Mesenteric fat pad (tissue), 1 donor: ENCODE results near the gene CEACAM7. TPM values are rescaled to one million over a fixed set of nuclear protein-coding genes. Genes with fewer than 3 reads are reported as not detected.
"Not testable (repeated sequence)": the region's sequence is repeated elsewhere in the genome, so short reads cannot be mapped to it uniquely, and the experiment has no call there.

Experiments
- DNase-seq: peaks from one replicate; pipeline ENCODE4 v3.0.0-alpha.2; 2020; ENCODE audit warnings: low spot score
- total RNA-seq: library from RNA; stranded (reverse); fragmentation: NEBNext Ultra II Directional; extraction: Animal tissue kit (Norgen Biotek cat#: 25700); gene quantifications from one replicate; pipeline ENCODE4 v1.2.1, GENCODE V29; 2021
- donor health status: DM: yes; HTN: yes; CAD: no.

CEACAM7 gene
- total RNA-seq, 1 donor from 2014 or later, result not detected

DNA sequence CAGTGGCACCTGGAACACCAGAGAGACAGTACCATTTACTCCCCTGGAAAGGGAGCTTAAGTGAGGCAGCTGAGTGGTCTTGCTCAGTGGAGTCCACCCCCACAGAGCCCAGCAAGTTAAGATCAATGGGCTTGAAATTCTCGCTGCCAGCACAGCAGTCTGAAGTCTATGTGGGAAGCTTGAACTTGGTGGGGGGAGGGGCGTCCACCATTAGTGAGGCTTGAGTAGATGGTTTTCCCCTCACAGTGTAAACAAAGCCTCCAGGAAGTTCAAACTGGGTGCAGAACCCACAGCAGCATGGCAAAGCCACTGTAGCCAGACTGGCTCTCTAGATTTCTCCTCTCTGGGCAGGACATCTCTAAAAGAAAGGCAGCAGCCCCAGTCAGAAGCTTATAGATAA is 30.9 kb downstream of the CEACAM7 start:
- no peak for DNase-seq

DNA sequence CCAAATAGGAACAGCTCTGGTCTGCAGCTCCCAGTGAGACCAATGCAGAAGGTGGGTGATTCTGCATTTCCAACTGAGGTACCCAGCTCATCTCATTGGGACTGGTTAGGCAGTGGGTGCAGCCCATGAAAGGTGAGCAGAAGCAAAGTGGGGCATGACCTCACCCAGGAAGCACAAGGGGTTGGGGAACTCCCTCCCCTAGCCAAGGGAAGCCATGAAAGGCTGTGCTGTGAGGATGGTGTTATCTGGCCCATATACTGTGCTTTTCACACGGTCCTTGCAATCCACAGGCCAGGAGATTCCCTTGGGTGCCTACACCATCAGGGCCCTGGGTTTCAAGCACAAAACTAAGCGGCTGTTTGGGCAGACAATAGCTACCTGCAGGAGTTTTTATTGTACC is 31.3 kb downstream of the CEACAM7 start:
- DNase-seq, result not testable (repeated sequence)

DNA sequence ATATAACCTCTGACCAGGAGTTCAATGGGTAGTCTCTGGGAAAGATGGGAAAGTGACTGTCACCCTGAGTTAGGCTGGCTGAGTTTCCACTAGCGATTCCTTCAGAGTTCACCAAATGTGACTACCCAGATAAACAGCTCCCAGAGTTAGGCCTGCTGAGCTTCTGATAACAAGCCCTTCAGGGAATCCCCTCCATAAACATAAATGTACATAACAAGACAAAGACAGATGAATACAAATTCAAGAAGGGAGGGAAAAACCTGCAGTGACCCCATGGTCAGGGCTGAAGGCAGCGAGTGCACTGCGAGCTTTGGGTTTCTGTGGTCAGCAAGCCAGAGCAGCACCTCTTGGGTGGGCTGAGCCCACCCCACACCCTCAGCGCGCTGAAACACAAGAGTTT is 35.8 kb downstream of the CEACAM7 start:
- DNase-seq, result no peak

DNA sequence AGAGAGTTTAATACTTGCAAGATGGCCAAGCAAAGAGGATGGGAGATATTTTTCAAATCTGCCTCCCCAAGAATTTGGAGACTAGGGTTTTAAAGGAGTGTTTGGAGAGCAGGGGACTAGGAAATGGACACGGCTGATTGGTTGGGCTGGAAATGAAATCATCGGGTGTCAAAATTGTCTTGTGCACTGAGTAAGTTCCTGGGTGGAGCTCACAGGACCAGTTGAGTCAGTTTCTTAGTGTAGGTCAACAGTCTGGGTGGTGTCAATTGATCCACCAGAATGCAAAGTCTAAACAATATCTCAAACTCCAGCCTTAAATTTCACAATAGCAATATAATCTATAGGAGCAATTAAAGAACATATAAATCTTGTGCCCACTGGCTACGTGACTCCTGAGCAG is 38.2 kb downstream of the CEACAM7 start:
- no peak for DNase-seq

DNA sequence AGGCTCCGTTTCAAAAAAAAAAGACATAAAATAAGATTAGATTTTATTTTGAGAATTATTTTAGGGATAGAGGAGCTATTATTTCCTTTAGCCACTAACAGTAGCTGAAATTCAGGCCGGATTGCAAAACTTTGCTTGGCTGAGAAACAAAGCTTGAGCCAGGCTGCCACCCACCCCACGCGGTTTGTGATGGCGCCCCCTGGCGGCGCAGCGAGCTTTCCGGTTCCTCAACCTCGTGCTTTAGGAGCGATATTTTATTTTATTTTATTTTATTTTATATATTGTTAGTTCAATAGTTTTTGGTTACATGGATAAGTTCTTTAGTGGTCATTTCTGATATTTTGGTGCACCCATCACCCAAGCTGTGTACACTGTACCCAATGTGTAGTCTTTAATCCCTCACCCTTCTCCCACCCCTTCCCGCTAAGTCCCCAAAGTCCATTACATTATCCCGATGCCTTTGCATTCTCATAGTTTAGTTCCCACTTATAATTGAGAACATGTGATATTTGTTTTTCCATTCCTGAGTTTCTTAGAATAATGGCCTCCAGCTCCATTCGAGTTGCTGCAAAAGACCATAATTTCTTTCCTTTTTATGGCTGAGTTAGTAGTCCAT is 41.4 kb downstream of the CEACAM7 start:
- DNase-seq, result no peak

DNA sequence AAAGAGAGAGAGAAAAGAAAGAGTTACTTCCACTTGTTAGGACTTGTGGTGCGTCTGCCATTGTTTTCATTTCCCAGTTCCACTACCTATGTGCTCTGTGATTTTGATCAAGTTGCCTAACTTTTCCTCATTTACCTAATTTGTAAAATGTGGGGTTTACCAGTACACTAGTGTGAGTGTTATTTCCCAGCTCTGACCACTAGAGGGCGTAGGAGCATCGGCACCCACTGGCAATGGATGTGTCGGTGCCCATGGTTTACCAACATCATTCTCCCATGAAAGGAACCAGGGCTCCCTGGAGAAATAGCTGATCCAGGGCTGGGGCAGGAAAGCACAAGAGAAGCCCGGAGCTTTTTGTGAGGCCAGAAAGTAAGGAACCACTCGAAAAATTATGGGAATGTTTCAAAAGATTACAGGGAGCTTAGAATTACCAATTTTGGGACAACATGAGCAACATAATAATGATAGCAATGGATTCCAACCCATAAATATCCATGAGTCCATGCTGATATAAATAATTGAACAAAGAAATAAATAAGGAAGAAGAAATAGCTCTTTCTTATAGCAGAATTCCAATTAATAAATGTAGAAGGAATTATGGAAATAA is 46.1 kb downstream of the CEACAM7 start:
- no peak for DNase-seq

DNA sequence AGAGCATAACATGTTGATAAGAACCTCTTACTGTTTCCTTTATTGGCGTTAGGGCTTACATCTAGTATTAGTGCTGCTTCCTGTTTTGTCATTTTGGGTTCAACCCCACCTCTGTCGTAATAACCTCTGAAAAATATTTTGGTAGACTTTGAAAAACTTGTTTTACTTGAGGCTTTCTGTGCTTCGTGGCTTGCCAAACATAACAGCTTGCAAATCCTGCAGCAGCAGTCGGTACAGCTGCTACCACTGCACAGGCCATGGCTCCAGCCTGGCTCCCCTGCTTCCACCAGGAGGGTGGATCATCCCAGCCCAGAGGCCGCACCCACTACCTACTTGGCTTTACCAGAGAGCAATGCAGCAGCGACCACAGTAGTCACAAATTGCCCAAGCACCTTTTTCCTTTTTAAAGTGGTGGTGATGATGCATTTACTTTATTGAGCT is 49.4 kb downstream of the CEACAM7 start:
- no peak for DNase-seq

DNA sequence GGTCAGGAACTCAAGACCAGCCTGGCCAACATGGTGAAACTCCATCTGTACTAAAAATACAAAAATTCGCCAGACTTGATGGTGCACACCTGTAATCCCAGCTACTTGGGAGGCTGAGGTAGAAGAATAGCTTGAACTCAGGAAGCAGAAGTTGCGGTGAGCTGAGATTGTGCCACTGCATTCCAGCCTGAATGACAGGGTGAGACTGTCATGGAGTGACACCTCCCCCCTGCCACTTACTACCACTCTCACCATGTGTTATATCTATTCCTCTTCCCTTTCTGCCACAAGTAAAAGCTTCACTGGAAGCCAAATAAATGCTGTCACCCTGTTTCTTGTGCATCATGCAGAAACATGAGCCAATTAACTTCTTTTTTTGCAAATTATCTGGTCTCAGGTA is 50.6 kb downstream of the CEACAM7 start:
- DNase-seq, result no peak

DNA sequence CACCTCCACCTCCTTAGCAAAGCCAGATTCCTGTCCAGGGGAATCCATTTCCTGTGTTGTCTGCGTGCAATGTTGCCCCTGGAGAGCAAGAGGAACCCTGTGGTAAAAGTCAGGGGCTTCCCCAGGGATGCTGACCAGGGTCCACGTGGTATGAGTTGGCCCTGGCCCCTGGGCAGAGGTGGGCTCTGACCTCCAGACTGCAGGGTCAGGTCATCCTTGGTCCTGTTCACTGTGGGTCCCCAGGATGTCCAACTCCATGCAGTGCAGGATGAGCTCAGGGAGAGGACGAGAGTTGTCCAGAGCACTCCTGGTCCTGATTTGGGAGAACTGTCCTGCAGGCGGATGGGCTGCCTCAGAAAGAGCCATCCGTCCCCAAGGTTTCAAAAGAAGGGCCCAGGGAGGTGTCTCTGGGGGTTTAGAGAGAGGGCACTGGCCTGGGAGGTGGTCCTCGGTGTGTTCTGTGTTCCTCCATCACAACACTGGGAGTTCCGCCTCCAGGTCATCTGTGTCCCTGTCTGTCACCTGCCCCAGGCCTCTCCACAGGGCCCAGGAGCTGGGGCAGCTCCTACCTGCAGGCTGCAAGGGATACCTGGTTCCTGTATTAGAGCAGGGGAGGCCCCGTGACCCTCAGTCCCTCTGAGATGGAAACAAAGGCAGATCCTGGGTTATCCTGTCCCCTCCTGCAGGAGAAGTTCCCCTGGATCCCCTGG is 59.9 kb downstream of the CEACAM7 start:
- DNase-seq, result no peak

DNA sequence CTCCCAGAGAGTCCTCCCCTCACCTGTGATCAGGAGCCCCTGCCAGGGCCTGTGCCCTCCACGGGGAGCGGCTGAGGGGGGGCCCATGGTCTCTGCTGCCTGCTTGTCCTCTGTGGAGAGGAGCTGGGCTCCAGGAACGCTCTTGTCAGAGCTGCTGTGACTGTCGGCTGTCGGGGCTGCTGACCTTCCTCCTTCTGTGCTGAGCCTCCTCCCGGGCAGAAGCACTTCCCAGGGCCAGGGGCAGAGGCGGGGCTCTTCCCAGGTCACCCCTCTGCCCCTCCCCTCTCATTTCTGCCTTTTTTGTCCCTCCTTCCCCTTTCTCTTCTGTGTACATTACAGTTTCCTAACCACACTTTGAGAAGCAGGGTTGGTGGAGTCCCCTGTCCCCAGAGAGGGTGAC is 61.2 kb downstream of the CEACAM7 start, which contains the start of gene CEACAM4:
Gene CEACAM4, minus strand, starts transcription at position 198 of the 400 bp plus-strand sequence. Its CDS starts 111 bp downstream, at position 87.
- no peak for DNase-seq

DNA sequence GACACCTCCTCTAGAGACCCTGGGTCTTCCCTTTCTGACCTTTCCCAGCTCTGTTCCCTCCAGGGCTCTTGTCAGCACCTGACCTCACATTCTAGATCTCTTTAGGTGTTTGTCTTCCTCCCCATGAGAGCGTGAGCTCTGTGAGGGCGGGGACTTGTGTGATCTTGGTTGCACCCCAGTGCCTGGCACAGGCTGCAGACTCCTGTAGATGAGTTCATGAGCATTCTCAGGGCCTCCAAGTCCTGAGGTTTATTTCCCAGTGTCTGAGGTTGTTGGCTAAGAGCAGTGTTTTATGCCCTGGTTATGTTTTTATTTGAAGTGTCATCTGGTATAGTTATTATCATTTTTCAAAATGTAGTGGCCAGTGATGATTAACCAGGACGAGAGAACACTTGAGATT is 61.8 kb downstream of the CEACAM7 start:
- DNase-seq, result no peak

DNA sequence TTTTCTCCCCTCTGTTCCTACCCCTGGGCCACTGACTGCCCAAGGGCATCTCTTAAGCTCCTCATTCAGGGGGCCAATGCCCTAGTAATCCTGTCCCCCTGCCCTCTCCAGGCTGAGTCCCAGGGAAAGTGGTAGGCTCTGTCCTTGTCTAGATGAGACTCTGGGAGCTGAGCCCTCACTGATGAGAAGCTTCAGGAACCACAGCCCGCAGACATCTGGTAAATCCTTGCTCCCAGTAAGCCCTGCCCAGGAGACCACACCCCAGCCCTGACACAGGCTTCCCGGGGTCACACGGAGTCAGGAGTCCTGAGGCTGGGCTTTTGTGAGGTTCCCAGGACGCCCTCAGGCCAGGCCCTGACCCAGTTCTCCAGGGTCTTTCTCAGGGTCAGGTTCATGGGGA is 63.1 kb downstream of the CEACAM7 start:
- DNase-seq, result no peak

DNA sequence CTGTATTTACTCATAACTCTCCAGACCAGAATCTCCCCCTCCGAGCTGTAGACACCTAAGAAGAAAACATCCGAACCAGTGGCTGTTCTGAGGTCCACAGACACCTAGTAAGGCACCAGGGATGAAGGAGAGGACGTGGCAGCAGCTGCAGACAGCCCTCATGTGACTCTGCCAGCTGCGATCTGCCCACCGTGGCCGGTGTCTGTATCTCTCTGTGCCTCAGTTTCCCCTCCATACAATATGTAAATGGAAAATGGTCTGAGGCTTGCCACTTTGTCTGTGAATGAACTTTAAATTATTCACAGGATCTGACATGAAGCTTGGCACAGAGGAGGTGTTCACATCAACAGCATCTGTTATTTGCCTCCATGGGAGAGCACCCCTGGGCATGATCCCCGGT is 63.6 kb downstream of the CEACAM7 start:
- DNase-seq, result no peak

DNA sequence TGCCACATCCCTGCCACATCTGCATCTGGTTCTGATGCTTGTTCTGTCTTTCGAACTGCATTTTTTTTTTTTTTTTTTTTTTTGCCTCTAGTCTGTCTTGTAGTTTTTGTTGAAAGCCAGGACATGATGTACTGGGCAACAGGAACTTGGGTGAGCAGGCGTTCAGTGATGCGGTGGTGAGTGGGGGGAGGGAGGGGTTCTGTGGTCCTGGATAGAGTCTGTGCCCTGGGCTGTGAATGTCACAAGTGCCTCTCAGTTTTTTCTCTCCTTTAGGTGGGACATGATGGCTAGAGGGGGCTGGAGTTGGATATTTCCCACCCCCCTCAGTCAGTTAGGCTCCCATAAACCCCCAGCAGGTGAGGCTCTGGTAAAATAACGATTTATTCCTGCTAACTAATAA is 64.7 kb downstream of the CEACAM7 start:
- no peak for DNase-seq

Other genes starting within 250 kb of the CEACAM7 start
- gene DMAC2, start 248.4 kb downstream of the CEACAM7 start, total RNA-seq, result 33.0 TPM
- not detected for gene ERICH4, start 245.1 kb downstream of the CEACAM7 start, total RNA-seq
- 2.1 TPM for gene CEACAM21, start 112.1 kb downstream of the CEACAM7 start, total RNA-seq
- gene CEACAM4, start 61.2 kb downstream of the CEACAM7 start, total RNA-seq, result 6.0 TPM
- 0.35 TPM for gene CEACAM5, start 20.4 kb upstream of the CEACAM7 start, total RNA-seq
- gene CEACAM6, start 67.3 kb upstream of the CEACAM7 start, total RNA-seq, result 0.22 TPM
- gene CEACAM3, start 108.3 kb upstream of the CEACAM7 start, total RNA-seq, result 1.6 TPM
- gene LYPD4, start 156.4 kb upstream of the CEACAM7 start, total RNA-seq, result not detected
- not detected for gene DMRTC2, start 156.8 kb upstream of the CEACAM7 start, total RNA-seq
- 1,067 TPM for gene RPS19, start 172.0 kb upstream of the CEACAM7 start, total RNA-seq
- 0.61 TPM for gene CD79A, start 189.0 kb upstream of the CEACAM7 start, total RNA-seq
- 123 TPM for gene ARHGEF1, start 194.9 kb upstream of the CEACAM7 start, total RNA-seq
- gene ERFL, start 240.2 kb upstream of the CEACAM7 start, total RNA-seq, result 0.19 TPM